H1 (cell line): Measurements from ENCODE around the gene MYOCD. TPM values are rescaled to one million over a fixed set of nuclear protein-coding genes. Genes with fewer than 3 reads are reported as not detected.

ENCODE experiments used
- CTCF ChIA-PET: fragments of 300-600 bp; sonication (Branson Sonifier 250); formaldehyde crosslinking; loops from one replicate; lab custom pipeline; 2021; ENCODE audit not compliant: partially characterized antibody; lab: Charles Lee
- POLR2A ChIA-PET: fragments of 300-600 bp; sonication (Branson Sonifier 250); formaldehyde crosslinking; loops from one replicate; lab custom pipeline; 2021; ENCODE audit warnings: inconsistent platforms; ENCODE audit not compliant: partially characterized antibody; lab: Charles Lee
- DNase-seq, 2 experiments: peaks; one replicate each; pipeline versions ENCODE4 v3.0.0 to v3.0.0-alpha.2; 2010 to 2022; ENCODE audit warnings: low spot score in 2 of 2, low read depth in 1 of 2, mixed read lengths in 1 of 2
- FAIRE-seq: peaks from 2 replicates; lab custom pipeline; 2011; peaks lifted over from hg19 to GRCh38; lab: Jason Lieb, UNC
- H2AFZ ChIP-seq: 2 replicates; pipeline ENCODE4 v1.8.1; 2012; ENCODE audit warnings: low read length, inconsistent platforms
- H2AK5ac ChIP-seq: 2 replicates; pipeline ENCODE4 v1.6.1; 2013; ENCODE audit warnings: low read depth, low read length
- H2BK120ac ChIP-seq: replicated peaks from 2 replicates; pipeline ENCODE3; 2013; ENCODE audit warnings: low read depth, low read length, inconsistent platforms
- H2BK12ac ChIP-seq: 2 replicates; pipeline ENCODE4 v1.6.1; 2013; ENCODE audit warnings: low read depth, low read length
- H2BK15ac ChIP-seq: 2 replicates; pipeline ENCODE4 v1.6.1; 2013; ENCODE audit warnings: low read length
- H2BK20ac ChIP-seq: 2 replicates; pipeline ENCODE4 v1.6.1; 2013; ENCODE audit warnings: low read length
- H2BK5ac ChIP-seq: 2 replicates; pipeline ENCODE4 v1.6.1; 2013; ENCODE audit warnings: low read depth, low read length
- H3K14ac ChIP-seq: 2 replicates; pipeline ENCODE4 v1.6.1; 2013; ENCODE audit warnings: inconsistent platforms; ENCODE audit not compliant: insufficient read length
- H3K18ac ChIP-seq: 2 replicates; pipeline ENCODE4 v1.6.1; 2013; ENCODE audit warnings: low read length; ENCODE audit errors: extremely low read depth
- H3K23ac ChIP-seq: 2 replicates; pipeline ENCODE4 v1.6.1; 2013; ENCODE audit warnings: inconsistent platforms; ENCODE audit not compliant: insufficient read length
- H3K23me2 ChIP-seq: 2 replicates; pipeline ENCODE4 v1.6.1; 2013; ENCODE audit warnings: low read depth, low read length
- H3K27ac ChIP-seq: 2 replicates; pipeline ENCODE4 v1.6.1; 2011; ENCODE audit warnings: low read depth, low read length, inconsistent platforms
- H3K27me3 ChIP-seq, 4 experiments: replicated peaks in 1 of 4; 1 replicate in 1 of 4; 2 replicates in 3 of 4; pipeline versions ENCODE4 v1.6.1 to v1.8.1; 2011 to 2013; ENCODE audit warnings: low read length in 3 of 4, mild to moderate bottlenecking in 3 of 4, inconsistent platforms in 2 of 4, mixed read lengths in 2 of 4, moderate library complexity in 1 of 4; ENCODE audit not compliant: control insufficient read depth in 3 of 4, insufficient read depth in 3 of 4; ENCODE audit errors: extremely low read depth in 1 of 4
- H3K36me3 ChIP-seq, 4 experiments: 2 replicates each; pipeline versions ENCODE4 v1.6.1 to v1.8.1; 2011 to 2013; ENCODE audit warnings: mild to moderate bottlenecking in 4 of 4, low read length in 3 of 4, moderate library complexity in 2 of 4, control low read depth in 1 of 4, inconsistent platforms in 1 of 4; ENCODE audit not compliant: insufficient read depth in 4 of 4, control insufficient read depth in 2 of 4
- H3K4ac ChIP-seq: replicated peaks from 2 replicates; pipeline ENCODE3; 2013; ENCODE audit warnings: low read length, low read depth, mixed read lengths, inconsistent platforms; ENCODE audit not compliant: insufficient read length
- H3K4me1 ChIP-seq, 4 experiments: replicated peaks in 1 of 4; 1 replicate in 1 of 4; 2 replicates in 3 of 4; pipeline versions ENCODE4 v1.6.1 to v1.8.1; 2011 to 2013; ENCODE audit warnings: low read length in 3 of 4, inconsistent platforms in 2 of 4, mixed read lengths in 1 of 4; ENCODE audit not compliant: insufficient read depth in 4 of 4, control insufficient read depth in 3 of 4
- H3K4me2 ChIP-seq, 2 experiments: 2 replicates each; pipeline versions ENCODE4 v1.6.1 to v1.8.1; 2011 to 2013; ENCODE audit warnings: low read depth in 2 of 2, low read length in 2 of 2, control low read depth in 1 of 2, inconsistent platforms in 1 of 2, mild to moderate bottlenecking in 1 of 2; ENCODE audit not compliant: insufficient read depth in 1 of 2
- H3K4me3 ChIP-seq, 4 experiments: fragments of 200-600, 300-600 bp in 1 of 4; sonication (generic), shearing (Covaris generic), sonication (Bioruptor Twin) in 1 of 4; 2 replicates each; pipeline versions ENCODE4 v1.5.1 to v1.8.1; 2011 to 2016; ENCODE audit warnings: low read length in 4 of 4, low read depth in 3 of 4, control low read depth in 2 of 4, inconsistent platforms in 2 of 4, mild to moderate bottlenecking in 2 of 4, mixed read lengths in 1 of 4, moderate library complexity in 1 of 4; ENCODE audit not compliant: insufficient read depth in 2 of 4; ENCODE audit errors: extremely low read depth in 1 of 4
- H3K56ac ChIP-seq: replicated peaks from 2 replicates; pipeline ENCODE3; 2013; ENCODE audit warnings: low read depth, mild to moderate bottlenecking, mixed read lengths, low read length, inconsistent platforms; ENCODE audit not compliant: insufficient read length
- H3K79me1 ChIP-seq: 2 replicates; pipeline ENCODE4 v1.6.1; 2013; ENCODE audit warnings: low read depth, low read length, control low read depth
- H3K79me2 ChIP-seq, 2 experiments: 2 replicates each; pipeline versions ENCODE4 v1.6.1 to v1.8.1; 2012 to 2013; ENCODE audit warnings: low read length in 2 of 2, mild to moderate bottlenecking in 2 of 2, inconsistent platforms in 1 of 2; ENCODE audit not compliant: insufficient read depth in 2 of 2, control insufficient read depth in 1 of 2
- H3K9ac ChIP-seq, 4 experiments: replicated peaks in 1 of 4; 1 replicate in 1 of 4; 2 replicates in 3 of 4; pipeline versions ENCODE4 v1.6.1 to v1.8.1; 2011 to 2013; ENCODE audit warnings: low read depth in 3 of 4, low read length in 3 of 4, control low read depth in 2 of 4, mild to moderate bottlenecking in 2 of 4, moderate library complexity in 2 of 4, inconsistent platforms in 1 of 4; ENCODE audit errors: extremely low read depth in 1 of 4
- H3K9me3 ChIP-seq, 2 experiments: 2 replicates each; pipeline versions ENCODE4 v1.6.1 to v1.8.1; 2012 to 2013; ENCODE audit warnings: mild to moderate bottlenecking in 2 of 2, moderate library complexity in 2 of 2, control low read depth in 1 of 2, inconsistent platforms in 1 of 2, low read depth in 1 of 2, low read length in 1 of 2, mixed read lengths in 1 of 2; ENCODE audit not compliant: insufficient read depth in 2 of 2
- H4K20me1 ChIP-seq, 2 experiments: replicated peaks in 1 of 2; 2 replicates each; pipeline versions ENCODE3 to v1.8.1; 2011 to 2013; ENCODE audit warnings: inconsistent platforms in 2 of 2, low read length in 2 of 2, mild to moderate bottlenecking in 1 of 2; ENCODE audit not compliant: insufficient read depth in 2 of 2, control insufficient read depth in 1 of 2
- H4K5ac ChIP-seq: 2 replicates; pipeline ENCODE4 v1.6.1; 2013; ENCODE audit warnings: low read length, low read depth, mixed read lengths, inconsistent platforms; ENCODE audit not compliant: insufficient read length
- H4K8ac ChIP-seq: 2 replicates; pipeline ENCODE4 v1.8.0; 2013; ENCODE audit warnings: mild to moderate bottlenecking, moderate library complexity, low read length, inconsistent platforms; ENCODE audit not compliant: insufficient read depth; ENCODE audit errors: extremely low read depth
- H4K91ac ChIP-seq: replicated peaks from 2 replicates; pipeline ENCODE3; 2013; ENCODE audit warnings: low read length, mixed read lengths, inconsistent platforms; ENCODE audit not compliant: insufficient read length
- CHD1 ChIP-seq: IDR thresholded peaks from 2 replicates; pipeline ENCODE4 v1.6.1; 2012; ENCODE audit warnings: low read depth, low read length, improper control_type of control experiment
- JUN ChIP-seq: IDR thresholded peaks from 2 replicates; pipeline ENCODE4 v1.6.1; 2011; ENCODE audit warnings: low read depth, mild to moderate bottlenecking, improper control_type of control experiment, low read length
- PHF8 ChIP-seq: fragments of 200-600 bp; sonication (generic); conservative IDR thresholded peaks from 2 replicates; pipeline ENCODE4 v1.7.1; 2012; ENCODE audit warnings: low read depth, mild to moderate bottlenecking, inconsistent platforms, low read length, moderate library complexity
- SAP30 ChIP-seq: fragments of 300-600 bp; sonication (generic); IDR thresholded peaks from 2 replicates; pipeline ENCODE4 v1.7.1; 2012; ENCODE audit warnings: low read length, moderate library complexity, mild to moderate bottlenecking, inconsistent platforms; ENCODE audit not compliant: insufficient read depth, insufficient replicate concordance
- SIRT6 ChIP-seq: IDR thresholded peaks from one replicate; pipeline ENCODE4 v1.7.1; 2012; ENCODE audit warnings: low read length, inconsistent platforms
- SIX5 ChIP-seq: IDR thresholded peaks from 2 replicates; pipeline ENCODE4 v1.6.1; 2011; ENCODE audit warnings: mild to moderate bottlenecking, low read depth, low read length
- TBP ChIP-seq: IDR thresholded peaks from 2 replicates; pipeline ENCODE4 v1.6.1; 2011; ENCODE audit warnings: low read depth, low read length, improper control_type of control experiment
- WGBS, 2 experiments: shearing (Covaris generic) in 1 of 2; methylation state at CpG; one replicate each; pipeline versions ENCODE4 v1.1.6 to v1.1.7; 2013 to 2015; ENCODE audit warnings: low lambda C conversion rate in 2 of 2, mixed read lengths in 2 of 2, inconsistent platforms in 1 of 2, low coverage in 1 of 2, missing lambda C conversion rate in 1 of 2; ENCODE audit not compliant: insufficient replicate concordance in 2 of 2, insufficient coverage in 1 of 2, insufficient read length in 1 of 2; ENCODE audit errors: extremely low coverage in 1 of 2, missing lambda C conversion rate in 1 of 2; 5-methylcytosine and 5-hydroxymethylcytosine counted together
- polyA plus RNA-seq, 7 experiments: library from polyadenylated mRNA; depleted of rRNA in 3 of 7; stranded (reverse) in 5 of 7; unstranded in 2 of 7; fragments of >200 nt in 5 of 7; fragments of 200-250 nt in 2 of 7; gene quantifications; 1 replicate in 5 of 7; 2 replicates in 1 of 7; 4 replicates in 1 of 7; pipeline versions ENCODE4 v1.2.1 to v1.2.3, GENCODE V29; 2011 to 2013; ENCODE audit warnings: missing spikeins in 2 of 7, mixed read lengths in 2 of 7
- total RNA-seq: library from RNA; stranded (reverse); fragmentation: NEBNext Ultra II Directional; extraction: Animal tissue kit (Norgen Biotek cat#: 25700); gene quantifications from 2 replicates; pipeline ENCODE4 v1.2.1, GENCODE V29; 2021

Gene MYOCD
- total and polyA plus RNA-seq, 2 of the 8 experiments (the other 6 are each of a cell fraction or from before 2014, with no cell fraction given), result 0.30 to 4.9 TPM

- POLR2A ChIA-PET, result no interaction called here
- H3K4ac ChIP-seq, result no peak overlapping the region
- H3K79me2 ChIP-seq, result peaks cover 0 to 80% of the 10 kb centered on the region in 2 experiments; a peak in 3 of 4 replicates
- H3K23me2 ChIP-seq, result no peaks in the 10 kb centered on the region
- DNase-seq, result no peak
- H3K4me2 ChIP-seq, result no peak overlapping the region
- H2BK20ac ChIP-seq, result no peak overlapping the region
- no peak overlapping the region for H4K5ac ChIP-seq
- no peaks in the 10 kb centered on the region for H3K9me3 ChIP-seq
- no peak overlapping the region for H4K8ac ChIP-seq
- H3K36me3 ChIP-seq, result no peaks in the 10 kb centered on the region
- no peak overlapping the region for H2AFZ ChIP-seq
- H3K79me1 ChIP-seq, result peaks cover 4% of the 10 kb centered on the region
- H3K4me3 ChIP-seq, result no peak overlapping the region
- peaks cover 0 to 4% of the 10 kb centered on the region in 2 experiments for H4K20me1 ChIP-seq
- no peak for FAIRE-seq
- no peak overlapping the region for H3K56ac ChIP-seq
- TF ChIP-seq JUN (no peak), CHD1 (no peak), PHF8 (no peak), SIX5 (no peak), TBP (no peak), SAP30 (no peak), SIRT6 (no peak)
- H3K27ac ChIP-seq, result no peak overlapping the region
- H2BK5ac ChIP-seq, result no peak overlapping the region
- H3K4me1 ChIP-seq, result no peaks in the 10 kb centered on the region
- CTCF ChIA-PET, result no interaction called here
- H2BK120ac ChIP-seq, result no peak overlapping the region
- no peak overlapping the region for H2BK12ac ChIP-seq
- H3K14ac ChIP-seq, result no peak overlapping the region
- H3K27me3 ChIP-seq, result no peaks in the 10 kb centered on the region
- no peak overlapping the region for H3K23ac ChIP-seq
- no peak overlapping the region for H4K91ac ChIP-seq
- H2BK15ac ChIP-seq, result no peak overlapping the region
- WGBS, 2 experiments, result 74% methylated on average over 3 of the region's 3 CpGs; no CpG with 5 or more reads in 1 of the 2 experiments
- no peak overlapping the region for H2AK5ac ChIP-seq
- no peak overlapping the region for H3K9ac ChIP-seq
- no peak overlapping the region for H3K18ac ChIP-seq
These were observed 135.2 kb downstream of the MYOCD start for GRCh38 chr17:12800855-12801365.
